ENCODE measurements around the gene C6orf136.

DNA sequence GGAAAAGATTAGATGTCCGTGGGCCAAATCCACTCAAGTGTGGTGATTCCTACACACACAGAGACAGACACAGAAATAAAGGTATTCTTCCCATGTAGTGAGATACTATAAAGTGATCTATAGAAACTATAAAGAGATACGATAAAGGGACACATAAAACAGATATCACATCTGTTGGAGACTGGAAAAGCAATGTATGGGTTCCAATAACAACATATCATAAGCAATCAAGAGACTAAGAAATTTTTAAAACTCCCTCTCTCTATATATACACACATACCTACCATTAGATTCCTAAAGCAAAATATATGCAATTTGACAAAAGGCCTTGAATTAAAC, 35.1 kb upstream of the C6orf136 start:
- TF ChIP-seq POLR2AphosphoS5 (IDR thresholded peaks at IDR 0.05; ENCODE audit: low read depth, low read length) (no peak), SIN3A (IDR thresholded peaks at IDR 0.05; ENCODE audit: borderline replicate concordance, insufficient read depth, low read length) (no peak), TAF1 (IDR thresholded peaks at IDR 0.05; ENCODE audit: borderline replicate concordance, insufficient read depth, low read length) (no peak), FOXP2 (optimal IDR thresholded peaks at IDR 0.05; ENCODE audit: borderline replicate concordance, extremely low read depth, extremely low read length, insufficient read depth) (no peak)
- TF ChIP-seq, protein P1, sequence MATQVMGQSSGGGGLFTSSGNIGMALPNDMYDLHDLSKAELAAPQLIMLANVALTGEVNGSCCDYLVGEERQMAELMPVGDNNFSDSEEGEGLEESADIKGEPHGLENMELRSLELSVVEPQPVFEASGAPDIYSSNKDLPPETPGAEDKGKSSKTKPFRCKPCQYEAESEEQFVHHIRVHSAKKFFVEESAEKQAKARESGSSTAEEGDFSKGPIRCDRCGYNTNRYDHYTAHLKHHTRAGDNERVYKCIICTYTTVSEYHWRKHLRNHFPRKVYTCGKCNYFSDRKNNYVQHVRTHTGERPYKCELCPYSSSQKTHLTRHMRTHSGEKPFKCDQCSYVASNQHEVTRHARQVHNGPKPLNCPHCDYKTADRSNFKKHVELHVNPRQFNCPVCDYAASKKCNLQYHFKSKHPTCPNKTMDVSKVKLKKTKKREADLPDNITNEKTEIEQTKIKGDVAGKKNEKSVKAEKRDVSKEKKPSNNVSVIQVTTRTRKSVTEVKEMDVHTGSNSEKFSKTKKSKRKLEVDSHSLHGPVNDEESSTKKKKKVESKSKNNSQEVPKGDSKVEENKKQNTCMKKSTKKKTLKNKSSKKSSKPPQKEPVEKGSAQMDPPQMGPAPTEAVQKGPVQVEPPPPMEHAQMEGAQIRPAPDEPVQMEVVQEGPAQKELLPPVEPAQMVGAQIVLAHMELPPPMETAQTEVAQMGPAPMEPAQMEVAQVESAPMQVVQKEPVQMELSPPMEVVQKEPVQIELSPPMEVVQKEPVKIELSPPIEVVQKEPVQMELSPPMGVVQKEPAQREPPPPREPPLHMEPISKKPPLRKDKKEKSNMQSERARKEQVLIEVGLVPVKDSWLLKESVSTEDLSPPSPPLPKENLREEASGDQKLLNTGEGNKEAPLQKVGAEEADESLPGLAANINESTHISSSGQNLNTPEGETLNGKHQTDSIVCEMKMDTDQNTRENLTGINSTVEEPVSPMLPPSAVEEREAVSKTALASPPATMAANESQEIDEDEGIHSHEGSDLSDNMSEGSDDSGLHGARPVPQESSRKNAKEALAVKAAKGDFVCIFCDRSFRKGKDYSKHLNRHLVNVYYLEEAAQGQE (IDR thresholded peaks at IDR 0.05; ENCODE audit: insufficient read depth in 1 of 2, low read depth in 2 of 2, low read length in 2 of 2): no peak

Data from PFSK-1 (cell line).